Liver (tissue), 9 donors: ENCODE measurements around the gene PEX6. TPM values are rescaled to one million over a fixed set of nuclear protein-coding genes. Genes with fewer than 3 reads are reported as not detected.

ENCODE experiments used
- DNase-seq: peaks from one replicate; pipeline ENCODE4 v3.0.0-alpha.2; 2017; ENCODE audit warnings: low spot score
- H3K27ac ChIP-seq, 2 donors: one replicate each; pipeline ENCODE4 v1.7.0; 2013; ENCODE audit warnings: inconsistent platforms in 2 of 2, low read length in 2 of 2, control low read depth in 1 of 2, low read depth in 1 of 2, mild to moderate bottlenecking in 1 of 2
- H3K27me3 ChIP-seq, 4 donors: one replicate each; pipeline versions ENCODE4 v1.6.1 to v1.7.0; 2013; ENCODE audit warnings: low read length in 3 of 4, inconsistent platforms in 1 of 4, mild to moderate bottlenecking in 1 of 4, moderate library complexity in 1 of 4; ENCODE audit not compliant: control insufficient read depth in 4 of 4, insufficient read depth in 4 of 4
- H3K36me3 ChIP-seq, 4 donors: one replicate each; pipeline versions ENCODE4 v1.6.1 to v1.7.0; 2013; ENCODE audit warnings: low read length in 3 of 4, mild to moderate bottlenecking in 3 of 4, low read depth in 1 of 4, moderate library complexity in 1 of 4; ENCODE audit not compliant: control insufficient read depth in 4 of 4, insufficient read depth in 3 of 4
- H3K4me1 ChIP-seq, 4 donors: one replicate each; pipeline versions ENCODE4 v1.6.1 to v1.7.0; 2013; ENCODE audit warnings: low read length in 3 of 4, mild to moderate bottlenecking in 3 of 4, moderate library complexity in 1 of 4; ENCODE audit not compliant: control insufficient read depth in 4 of 4, insufficient read depth in 4 of 4
- H3K4me3 ChIP-seq, 3 donors: one replicate each; pipeline versions ENCODE4 v1.6.1 to v1.7.0; 2013; ENCODE audit warnings: low read length in 3 of 3, control low read depth in 1 of 3, low read depth in 1 of 3, mild to moderate bottlenecking in 1 of 3
- H3K9ac ChIP-seq, 2 donors: one replicate each; pipeline ENCODE4 v1.7.0; 2013; ENCODE audit warnings: low read length in 2 of 2, mild to moderate bottlenecking in 2 of 2, moderate library complexity in 2 of 2, control low read depth in 1 of 2, low read depth in 1 of 2
- H3K9me3 ChIP-seq, 4 donors: one replicate each; pipeline versions ENCODE4 v1.6.1 to v1.7.0; 2013; ENCODE audit warnings: low read length in 3 of 4; ENCODE audit not compliant: control insufficient read depth in 4 of 4
- ATF3 ChIP-seq: IDR thresholded peaks from 2 replicates; pipeline ENCODE4 v1.6.1; 2016; ENCODE audit warnings: antibody characterized with exemption
- CTCF ChIP-seq: fragments of 150-350 bp; IDR thresholded peaks from 2 replicates; pipeline ENCODE4 v1.5.1; 2017; ENCODE audit warnings: improper control_type of control experiment, low read depth, low read length; ENCODE audit not compliant: missing input control
- EGR1 ChIP-seq, 2 donors: IDR thresholded peaks; 2 replicates each; pipeline ENCODE4 v1.6.1; 2016 to 2018; ENCODE audit warnings: antibody characterized with exemption in 2 of 2, low read depth in 2 of 2
- FOXA2 ChIP-seq: IDR thresholded peaks from 2 replicates; pipeline ENCODE4 v1.6.1; 2016; ENCODE audit warnings: antibody characterized with exemption
- GABPA ChIP-seq, 2 donors: IDR thresholded peaks in 1 of 2; conservative IDR thresholded peaks in 1 of 2; 2 replicates each; pipeline ENCODE4 v1.6.1; 2016; ENCODE audit warnings: antibody characterized with exemption in 2 of 2, mild to moderate bottlenecking in 1 of 2, moderate library complexity in 1 of 2
- HNF4A ChIP-seq, 2 donors: conservative IDR thresholded peaks; 2 replicates each; pipeline ENCODE4 v1.6.1; 2016; ENCODE audit warnings: antibody characterized with exemption in 2 of 2, mild to moderate bottlenecking in 2 of 2
- HNF4G ChIP-seq: IDR thresholded peaks from 2 replicates; pipeline ENCODE4 v1.6.1; 2016; ENCODE audit warnings: antibody characterized with exemption
- MAX ChIP-seq: IDR thresholded peaks from 2 replicates; pipeline ENCODE4 v1.6.1; 2016; ENCODE audit warnings: antibody characterized with exemption
- NR2F2 ChIP-seq: IDR thresholded peaks from 2 replicates; pipeline ENCODE4 v1.6.1; 2016; ENCODE audit warnings: antibody characterized with exemption
- RAD21 ChIP-seq, 2 donors: IDR thresholded peaks; 2 replicates each; pipeline ENCODE4 v1.6.1; 2016; ENCODE audit warnings: antibody characterized with exemption in 2 of 2, mild to moderate bottlenecking in 2 of 2
- REST ChIP-seq: IDR thresholded peaks from 2 replicates; pipeline ENCODE4 v1.6.1; 2016; ENCODE audit warnings: antibody characterized with exemption, mild to moderate bottlenecking
- RXRA ChIP-seq, 2 donors: IDR thresholded peaks; 2 replicates each; pipeline ENCODE4 v1.6.1; 2017 to 2018; ENCODE audit warnings: antibody characterized with exemption in 2 of 2, mild to moderate bottlenecking in 1 of 2
- SP1 ChIP-seq: IDR thresholded peaks from 2 replicates; pipeline ENCODE4 v1.6.1; 2018; ENCODE audit warnings: antibody characterized with exemption, mild to moderate bottlenecking
- TAF1 ChIP-seq: conservative IDR thresholded peaks from 2 replicates; pipeline ENCODE4 v1.6.1; 2016; ENCODE audit warnings: antibody characterized with exemption, mild to moderate bottlenecking
- YY1 ChIP-seq: IDR thresholded peaks from 2 replicates; pipeline ENCODE4 v1.6.1; 2016; ENCODE audit warnings: antibody characterized with exemption, mild to moderate bottlenecking
- WGBS: extraction: QIAGEN DNeasy Blood & Tissue Kit; methylation state at CpG from one replicate; pipeline ENCODE4 v1.1.7; 2013; 5-methylcytosine and 5-hydroxymethylcytosine counted together
- polyA plus RNA-seq, 2 donors: library from polyadenylated mRNA; stranded (reverse) in 1 of 2; unstranded in 1 of 2; fragments of 200-250 nt in 1 of 2; fragments of >200 nt in 1 of 2; fragmentation: Nextera tagmentation in 1 of 2; extraction: Ambion mirVana in 1 of 2; gene quantifications; one replicate each; pipeline versions ENCODE4 v1.2.1 to v1.2.3, GENCODE V29; 2013 to 2015
- total RNA-seq, 2 donors: library from RNA; depleted of rRNA; stranded (reverse); fragments of >200 nt; gene quantifications; one replicate each; pipeline ENCODE4 v1.2.3, GENCODE V29; 2014
- TF ChIP-seq, protein P1 (sequence below): IDR thresholded peaks from 2 replicates; pipeline ENCODE4 v1.6.1; 2016; ENCODE audit warnings: antibody characterized with exemption
- donor health status: healthy.
- donor health status: healthy.
- donor health status: healthy.
- donor health status: healthy.
- donor health status: healthy.

Gene PEX6
- total and polyA plus RNA-seq, 4 donors, result 5.4 to 20.7 (median 15.2) TPM

DNA sequence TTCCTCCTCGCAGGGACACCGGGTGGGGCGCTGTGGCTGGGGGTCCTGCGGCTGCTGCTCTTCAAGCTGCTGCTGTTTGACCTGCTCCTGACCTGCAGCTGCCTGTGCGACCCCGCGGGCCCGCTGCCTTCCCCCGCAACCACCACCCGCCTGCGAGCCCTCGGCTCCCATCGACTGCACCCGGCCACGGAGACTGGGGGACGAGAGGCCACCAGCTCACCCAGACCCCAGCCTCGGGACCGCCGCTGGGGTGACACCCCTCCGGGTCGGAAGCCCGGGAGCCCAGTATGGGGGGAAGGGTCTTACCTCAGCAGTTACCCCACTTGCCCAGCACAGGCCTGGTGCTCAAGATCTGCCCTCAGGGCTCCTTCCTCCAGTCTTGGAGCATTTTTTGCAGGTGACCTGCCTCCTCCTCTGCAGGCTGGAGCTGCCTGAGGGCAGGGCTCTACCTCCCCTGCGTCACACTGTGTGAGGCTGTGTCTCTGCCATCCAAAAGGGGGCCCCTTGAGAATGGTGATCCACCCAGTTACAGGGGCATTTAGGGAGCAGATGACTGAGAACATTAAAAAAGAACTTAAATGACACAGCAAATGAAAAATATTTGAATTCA, 53.6 kb downstream of the PEX6 start:
- DNase-seq, result no peak
- WGBS, result 62% methylated on average over 23 of the region's 23 CpGs
- Histone ChIP-seq H3K27ac (no peak overlapping the region), H3K4me1 (peaks cover 2 to 16% (median 11%) of the 10 kb centered on the region in 4 donors), H3K4me3 (no peak overlapping the region), H3K9ac (no peak overlapping the region), H3K27me3 (no peaks in the 10 kb centered on the region), H3K36me3 (no peaks in the 10 kb centered on the region), H3K9me3 (no peaks in the 10 kb centered on the region)
- TF ChIP-seq NR2F2 (no peak), HNF4A (conservative IDR thresholded peaks at IDR 0.05) (no peak), FOXA2 (no peak), RXRA (IDR thresholded peaks at IDR 0.05) (no peak), YY1 (no peak), REST (no peak), ATF3 (no peak), MAX (no peak), CTCF (no peak), TAF1 (no peak), EGR1 (IDR thresholded peaks at IDR 0.05; ENCODE audit: low read depth in 2 of 2) (no peak), HNF4G (no peak), GABPA (IDR thresholded peaks at IDR 0.05 in 1 of 2, conservative IDR thresholded peaks at IDR 0.05 in 1 of 2) (no peak), RAD21 (IDR thresholded peaks at IDR 0.05) (no peak)
- TF ChIP-seq, protein P1, sequence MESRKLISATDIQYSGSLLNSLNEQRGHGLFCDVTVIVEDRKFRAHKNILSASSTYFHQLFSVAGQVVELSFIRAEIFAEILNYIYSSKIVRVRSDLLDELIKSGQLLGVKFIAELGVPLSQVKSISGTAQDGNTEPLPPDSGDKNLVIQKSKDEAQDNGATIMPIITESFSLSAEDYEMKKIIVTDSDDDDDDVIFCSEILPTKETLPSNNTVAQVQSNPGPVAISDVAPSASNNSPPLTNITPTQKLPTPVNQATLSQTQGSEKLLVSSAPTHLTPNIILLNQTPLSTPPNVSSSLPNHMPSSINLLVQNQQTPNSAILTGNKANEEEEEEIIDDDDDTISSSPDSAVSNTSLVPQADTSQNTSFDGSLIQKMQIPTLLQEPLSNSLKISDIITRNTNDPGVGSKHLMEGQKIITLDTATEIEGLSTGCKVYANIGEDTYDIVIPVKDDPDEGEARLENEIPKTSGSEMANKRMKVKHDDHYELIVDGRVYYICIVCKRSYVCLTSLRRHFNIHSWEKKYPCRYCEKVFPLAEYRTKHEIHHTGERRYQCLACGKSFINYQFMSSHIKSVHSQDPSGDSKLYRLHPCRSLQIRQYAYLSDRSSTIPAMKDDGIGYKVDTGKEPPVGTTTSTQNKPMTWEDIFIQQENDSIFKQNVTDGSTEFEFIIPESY, result no peak

GRCh38 chr6:42923666-42924065, 55.3 kb downstream of the PEX6 start:
- no peaks in the 10 kb centered on the region for H3K27me3 ChIP-seq
- no peak overlapping the region for H3K4me3 ChIP-seq
- no peak overlapping the region for H3K9ac ChIP-seq
- no peak for DNase-seq
- WGBS, result 77% methylated on average over 2 of the region's 2 CpGs
- H3K4me1 ChIP-seq, result peaks cover 2 to 7% (median 4%) of the 10 kb centered on the region in 4 donors
- no peak overlapping the region for H3K27ac ChIP-seq
- no peaks in the 10 kb centered on the region for H3K36me3 ChIP-seq
- no peaks in the 10 kb centered on the region for H3K9me3 ChIP-seq
- TF ChIP-seq NR2F2 (no peak), SP1 (no peak), FOXA2 (no peak), RAD21 (IDR thresholded peaks at IDR 0.05) (no peak), MAX (no peak), TAF1 (no peak), GABPA (IDR thresholded peaks at IDR 0.05 in 1 of 2, conservative IDR thresholded peaks at IDR 0.05 in 1 of 2) (no peak), REST (no peak), EGR1 (IDR thresholded peaks at IDR 0.05; ENCODE audit: low read depth in 2 of 2) (no peak)
